HK-2 (cell line): ENCODE data around the gene PPM1J.

ENCODE experiments used
- DNase-seq: peaks from one replicate; pipeline ENCODE4 v3.0.0-alpha.2; 2018; ENCODE audit not compliant: unreplicated experiment

PPM1J gene

GRCh38 chr1:112687785-112688496 is 27.2 kb downstream of the PPM1J start:
- DNase-seq, result no peak

- DNase-seq, result no peak
Observed at GRCh38 chr1:112687361-112687760, 27.8 kb downstream of the PPM1J start.

GRCh38 chr1:112686835-112687234 is 28.3 kb downstream of the PPM1J start:
- DNase-seq, result no peak

DNA sequence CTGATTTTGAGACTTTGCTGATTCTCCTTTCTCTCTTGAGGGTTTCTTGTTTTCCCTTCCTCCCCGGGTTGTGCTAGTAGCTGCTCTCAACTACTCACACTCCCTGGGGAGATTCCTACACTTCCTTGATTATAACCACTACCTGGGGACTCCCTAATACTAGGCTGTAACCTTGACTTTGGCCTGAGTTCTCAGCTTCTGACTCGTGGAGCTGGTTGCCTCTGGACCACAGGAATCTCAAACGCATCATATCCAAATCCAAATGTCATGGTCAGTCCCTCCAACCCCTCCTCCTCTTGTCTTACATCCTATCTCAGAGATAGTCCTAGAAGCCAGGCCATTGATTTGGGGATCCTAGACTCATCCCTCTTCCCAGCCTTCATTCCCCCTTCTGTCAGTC is 28.7 kb downstream of the PPM1J start:
- DNase-seq, result no peak

DNA sequence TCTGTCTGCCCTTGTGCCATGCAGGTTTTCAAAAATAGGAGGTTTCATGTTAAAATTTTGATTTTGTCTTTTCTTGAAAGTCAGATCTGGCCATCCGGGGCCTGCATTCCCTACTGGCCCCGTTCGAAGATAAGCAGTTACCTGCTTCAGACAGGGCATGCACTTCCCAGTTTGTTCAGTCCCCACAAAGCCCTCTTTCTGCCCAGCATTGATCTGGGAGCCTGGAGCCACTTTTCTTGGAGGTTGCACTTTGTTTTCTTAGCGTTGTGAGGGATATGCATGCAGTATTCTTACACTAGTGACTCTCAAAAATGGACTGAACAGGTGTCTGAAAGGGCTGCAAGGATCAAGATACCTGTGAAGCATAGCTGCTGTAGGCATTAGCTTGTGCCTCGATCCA is 29.2 kb downstream of the PPM1J start:
- DNase-seq, result no peak

DNA sequence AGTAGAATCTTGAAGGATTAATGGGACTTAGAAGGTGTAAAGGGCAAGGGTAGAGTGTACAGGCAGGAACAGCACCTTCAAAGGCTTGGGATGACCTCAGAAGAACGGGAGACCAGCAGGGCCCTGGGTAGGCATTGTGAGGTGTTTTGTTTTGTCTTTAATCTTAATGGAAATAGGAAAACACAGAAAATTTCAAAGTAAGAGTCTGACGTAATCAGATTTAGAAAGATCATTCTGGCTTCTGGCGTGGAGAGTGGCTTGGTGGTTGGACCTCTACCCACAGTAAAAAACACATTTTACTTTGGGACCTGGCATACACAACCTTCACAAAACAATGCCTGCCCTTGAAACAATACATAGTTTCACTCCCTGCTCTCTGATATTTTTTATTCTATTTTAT is 36.5 kb downstream of the PPM1J start:
- DNase-seq, result no peak

- no peak for DNase-seq
Observed at GRCh38 chr1:112677501-112677900, 37.6 kb downstream of the PPM1J start.

- no peak for DNase-seq
Observed at GRCh38 chr1:112676543-112676942, 38.6 kb downstream of the PPM1J start.

DNA sequence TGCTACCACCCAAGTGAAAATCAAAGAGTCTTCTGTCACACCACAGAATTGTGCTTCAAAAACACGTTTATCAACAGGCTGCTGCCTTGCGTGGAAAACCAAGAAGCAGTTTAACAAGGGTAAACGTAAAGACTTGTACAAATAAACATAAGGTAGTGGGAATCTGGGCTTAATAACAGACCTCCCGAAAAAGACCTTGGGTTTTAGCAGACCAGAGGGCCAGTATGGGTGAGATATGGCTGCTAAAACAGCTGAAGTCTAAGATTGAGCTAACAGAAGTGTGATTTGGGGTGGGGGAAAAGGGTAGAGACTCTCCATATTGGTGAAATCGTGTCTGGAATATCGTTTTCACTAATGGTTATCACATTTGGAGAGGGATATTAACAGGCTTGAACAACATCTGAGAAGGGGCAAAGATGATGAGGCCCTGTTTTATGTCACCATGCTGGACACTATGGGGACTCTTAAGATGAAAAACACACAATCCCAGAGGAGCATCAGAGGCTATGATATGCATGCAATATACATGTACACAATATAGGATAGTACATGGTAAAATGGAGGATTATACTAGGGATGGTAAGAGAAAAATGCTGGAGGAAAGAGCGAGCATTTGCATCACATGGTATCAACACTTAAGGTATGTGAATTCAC is 39.3 kb downstream of the PPM1J start:
- DNase-seq, result no peak

DNA sequence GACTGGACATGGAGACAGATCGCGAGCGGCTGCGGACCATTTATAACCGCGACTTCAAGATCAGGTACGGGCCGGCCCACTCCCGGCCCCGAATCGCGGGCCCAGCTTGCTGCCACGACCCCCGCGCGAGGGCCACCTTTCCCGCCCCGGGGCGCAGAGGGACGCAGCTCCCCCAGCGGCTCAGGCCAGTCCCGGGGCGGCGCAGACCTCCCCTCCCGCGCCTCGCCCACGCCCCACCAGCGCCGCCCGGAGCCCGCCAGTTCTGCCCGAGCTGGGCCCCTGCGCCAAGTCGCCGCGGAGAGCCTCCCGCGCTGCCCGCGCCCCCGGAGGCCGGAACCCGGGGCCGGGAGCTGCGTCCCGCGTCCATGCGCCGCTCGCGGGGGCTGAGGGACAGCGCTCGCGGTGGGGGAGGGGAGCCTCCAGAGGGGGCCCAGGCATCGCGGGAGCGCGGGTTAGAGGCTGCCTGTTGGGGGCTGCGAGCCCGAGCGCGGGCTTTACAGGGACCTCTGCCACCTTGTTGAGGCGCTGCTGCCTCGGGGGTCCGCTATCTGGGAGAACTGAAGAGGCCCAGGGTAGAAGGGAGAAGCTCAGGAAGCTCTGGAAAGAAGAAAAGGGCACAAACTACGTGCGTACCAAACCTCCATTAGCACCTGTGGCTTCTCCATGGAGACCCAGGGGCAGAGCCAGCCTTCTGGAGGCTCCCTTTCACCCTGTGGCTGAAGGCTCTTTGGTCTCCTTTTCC is 40.0 kb downstream of the PPM1J start:
- DNase-seq, result peak; percentile 56

DNA sequence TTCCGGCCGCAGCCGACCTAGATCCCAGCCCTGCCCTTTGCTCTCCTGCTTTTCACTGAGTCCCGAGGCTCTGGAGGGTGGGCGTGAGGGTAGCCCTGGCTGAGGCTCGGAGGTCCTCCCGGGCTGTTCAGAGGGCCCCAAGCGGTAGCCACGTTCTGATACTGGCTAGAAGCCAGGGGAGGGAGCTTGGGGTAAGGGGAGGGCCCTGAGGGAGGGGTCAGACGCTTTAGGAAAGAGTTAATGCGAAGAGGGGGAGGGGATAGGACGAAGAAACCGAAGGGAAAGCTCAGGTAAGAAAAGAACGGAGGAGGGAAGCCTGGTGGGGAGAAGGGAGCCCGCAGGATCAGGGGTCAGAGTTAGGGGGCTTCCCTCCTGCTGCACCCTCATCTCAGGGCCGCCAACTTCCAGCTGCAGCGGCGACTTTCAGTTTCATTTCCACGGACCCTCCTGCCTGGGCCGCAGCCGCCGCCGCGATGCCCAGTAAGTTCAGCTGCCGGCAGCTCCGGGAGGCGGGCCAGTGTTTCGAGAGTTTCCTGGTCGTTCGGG is 40.6 kb downstream of the PPM1J start, which contains the start of gene MOV10:
Gene MOV10, plus strand, starts transcription at position 220 of the 546 bp plus-strand sequence. Its CDS starts 254 bp downstream, at position 474.
- DNase-seq, result peak; percentile 80

DNA sequence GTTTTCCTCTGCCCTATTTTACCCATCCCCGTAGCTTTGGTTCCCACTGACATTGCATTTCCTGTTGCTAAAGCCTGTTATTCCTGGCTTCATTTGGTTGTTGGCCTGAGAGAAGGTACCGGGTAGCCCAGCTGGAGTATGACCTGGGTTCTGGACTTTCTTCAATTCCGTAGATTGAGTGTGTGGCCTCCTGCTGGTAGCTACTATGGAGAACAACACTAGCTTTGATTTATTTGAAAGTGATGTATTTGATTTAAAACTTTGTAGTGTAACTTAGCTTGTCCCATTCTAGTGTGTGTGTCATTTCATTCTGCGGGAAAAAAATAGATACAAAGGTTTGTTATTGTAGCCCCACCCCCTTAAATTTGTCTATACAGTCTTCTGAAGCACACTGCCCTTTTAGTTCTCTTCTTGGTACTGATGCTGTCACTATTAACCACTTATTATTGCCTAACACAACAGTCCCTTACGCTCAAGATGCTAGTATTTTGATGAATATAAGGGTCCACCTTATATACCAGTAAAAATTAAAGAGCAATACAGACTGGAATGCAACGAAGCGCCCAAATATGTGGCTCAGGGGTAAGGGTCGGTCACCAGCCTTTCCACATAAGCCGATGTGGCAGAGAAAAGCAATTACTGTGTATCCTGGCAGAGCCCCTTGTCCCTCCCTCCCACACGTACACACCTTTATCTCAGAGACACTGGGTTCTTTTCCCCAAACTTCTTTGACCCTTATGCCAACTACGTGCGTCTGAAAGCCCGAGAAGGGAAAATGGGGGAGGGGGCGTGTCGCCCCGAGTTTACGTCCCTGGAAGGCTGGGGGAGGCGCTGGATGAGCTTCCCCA is 41.3 kb downstream of the PPM1J start:
- DNase-seq, result peak; percentile 21

DNA sequence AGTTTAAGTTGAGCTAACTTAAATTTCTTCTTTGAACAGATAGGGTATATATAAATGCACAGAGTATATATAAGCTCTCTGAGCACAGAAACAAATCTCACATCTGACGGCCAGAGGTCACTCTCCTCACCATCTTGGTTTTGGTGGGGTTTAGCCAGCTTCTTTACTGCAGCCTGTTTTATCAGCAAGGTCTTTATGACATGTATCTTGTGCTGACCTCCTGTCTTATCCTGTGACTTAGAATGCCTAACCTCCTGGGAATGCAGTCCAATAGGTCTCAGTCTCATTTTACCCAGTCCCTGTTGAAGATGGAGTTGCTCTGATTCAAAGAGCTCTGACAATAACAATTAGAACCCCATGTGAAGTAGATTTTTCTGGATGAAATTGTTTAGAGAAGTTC is 42.3 kb downstream of the PPM1J start:
- no peak for DNase-seq

DNA sequence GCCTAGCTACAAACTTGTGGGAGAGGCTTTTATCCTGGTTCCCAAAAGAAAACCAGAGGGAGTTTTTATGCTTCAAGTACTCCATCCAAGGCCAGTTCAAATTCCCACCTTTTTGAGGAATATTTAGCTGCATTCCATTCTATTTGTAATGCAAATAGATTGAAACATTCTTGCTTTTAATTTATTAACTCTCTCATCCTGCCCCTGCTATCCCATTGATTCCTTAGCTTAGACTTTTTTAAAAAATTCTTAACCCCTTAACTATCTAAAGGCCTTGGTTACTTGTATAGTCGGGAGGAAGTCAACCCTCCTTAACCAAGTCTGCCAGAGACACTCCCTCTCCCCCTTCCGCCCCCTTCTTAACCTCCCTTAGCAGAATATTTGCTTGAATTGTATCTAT is 43.1 kb downstream of the PPM1J start:
- no peak for DNase-seq

- no peak for DNase-seq
Observed at GRCh38 chr1:112666946-112667345, 48.2 kb downstream of the PPM1J start.

DNA sequence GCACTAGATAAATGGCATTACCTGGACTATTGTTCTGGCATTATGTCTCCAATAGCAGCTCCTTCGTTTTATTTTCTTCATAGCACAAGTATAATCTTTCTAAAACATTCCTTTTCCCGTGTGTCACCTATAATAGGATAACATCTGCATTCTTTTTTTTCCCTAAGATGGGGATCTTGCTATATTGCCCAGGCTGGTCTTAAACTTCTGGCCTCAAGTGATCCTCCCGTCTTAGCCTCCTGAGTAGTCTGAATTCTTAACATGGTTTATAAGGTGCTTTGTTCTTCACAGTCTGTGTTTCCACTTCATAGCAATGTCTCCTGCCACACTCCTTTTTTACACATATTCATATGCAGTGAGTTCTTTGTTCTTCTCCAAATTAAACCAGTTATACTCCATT is 49.3 kb downstream of the PPM1J start:
- DNase-seq, result no peak
